IMR-90 (cell line): ENCODE data around the gene NCOA5.

Source experiments
- CTCF ChIP-seq: conservative IDR thresholded peaks from 2 replicates; pipeline ENCODE4 v1.5.1; 2012; ENCODE audit warnings: mild to moderate bottlenecking, low read depth, low read length, improper control_type of control experiment
- MAZ ChIP-seq: IDR thresholded peaks from 2 replicates; pipeline ENCODE4 v1.6.1; 2012; ENCODE audit warnings: low read depth, mild to moderate bottlenecking, low read length, improper control_type of control experiment, moderate library complexity, borderline replicate concordance
- POLR2A ChIP-seq: IDR thresholded peaks from 2 replicates; pipeline ENCODE4 v1.6.1; 2012; ENCODE audit warnings: mild to moderate bottlenecking, low read depth, low read length
- RAD21 ChIP-seq: IDR thresholded peaks from 2 replicates; pipeline ENCODE4 v1.6.1; 2012; ENCODE audit warnings: low read length, improper control_type of control experiment
- RFX5 ChIP-seq: IDR thresholded peaks from 2 replicates; pipeline ENCODE4 v1.8.0; 2012; ENCODE audit warnings: low read depth, mild to moderate bottlenecking, low read length, moderate library complexity
- SMC3 ChIP-seq: fragments of 150-350 bp; IDR thresholded peaks from 2 replicates; pipeline ENCODE4 v1.6.1; 2016; ENCODE audit warnings: low read depth, mild to moderate bottlenecking, antibody characterized with exemption, low read length, moderate library complexity

GRCh38 chr20:46055269-46055668, 34.5 kb downstream of the NCOA5 start:
- no peak for TF ChIP-seq SMC3
- no peak for TF ChIP-seq CTCF
- TF ChIP-seq RFX5, result no peak
- TF ChIP-seq MAZ, result no peak
- no peak for TF ChIP-seq POLR2A
- TF ChIP-seq RAD21, result no peak
